Fibroblast of villous mesenchyme (primary cell): ENCODE data around the gene ANK3. TPM values are rescaled to one million over a fixed set of nuclear protein-coding genes. Genes with fewer than 3 reads are reported as not detected.
"Not testable (repeated sequence)": the region's sequence is repeated elsewhere in the genome, so short reads cannot be mapped to it uniquely, and the experiment has no call there.

ENCODE experiments used
- DNase-seq: peaks from one replicate; pipeline ENCODE4 v3.0.0-alpha.2; 2010; ENCODE audit warnings: low read depth
- H3K4me3 ChIP-seq: 2 replicates; pipeline ENCODE4 v1.5.1; 2011; ENCODE audit warnings: low read depth, mild to moderate bottlenecking, low read length
- CTCF ChIP-seq: IDR thresholded peaks from 2 replicates; pipeline ENCODE4 v1.5.1; 2012; ENCODE audit warnings: low read depth, mild to moderate bottlenecking, low read length; ENCODE audit not compliant: insufficient read depth
- total RNA-seq: library from RNA; depleted of rRNA; stranded (reverse); fragments of >200 nt; gene quantifications from 2 replicates; pipeline ENCODE4 v1.2.3, GENCODE V29; 2012

ANK3 gene
- total RNA-seq, 1 donor, result 1.3 TPM

- no peak overlapping the region for H3K4me3 ChIP-seq
- no peak for DNase-seq
Measured at GRCh38 chr10:60298408-60299389, 91.0 kb downstream of the ANK3 start.

GRCh38 chr10:60296073-60296472, 93.6 kb downstream of the ANK3 start:
- TF ChIP-seq CTCF, result no peak
- no peak for DNase-seq
- no peak overlapping the region for H3K4me3 ChIP-seq

More at GRCh38 chr10:60298408-60299389, 91.0 kb downstream of the ANK3 start:
- no peak for TF ChIP-seq CTCF

GRCh38 chr10:60295028-60295937, 94.4 kb downstream of the ANK3 start:
- no peak for TF ChIP-seq CTCF
- no peak for DNase-seq
- H3K4me3 ChIP-seq, result no peak overlapping the region

- no peak for TF ChIP-seq CTCF
- peak; percentile 28 for DNase-seq
- no peak overlapping the region for H3K4me3 ChIP-seq
Measured at GRCh38 chr10:60293581-60294175, 96.0 kb downstream of the ANK3 start.

- no peak for DNase-seq
- no peak overlapping the region for H3K4me3 ChIP-seq
- TF ChIP-seq CTCF, result no peak
Measured at GRCh38 chr10:60292998-60293397, 96.7 kb downstream of the ANK3 start.

- not testable (repeated sequence) for H3K4me3 ChIP-seq, DNase-seq
Measured at GRCh38 chr10:60292536-60292935, 97.1 kb downstream of the ANK3 start.
